Glomerular endothelial cell (primary cell): ENCODE results near the gene ARPP21. TPM values are rescaled to one million over a fixed set of nuclear protein-coding genes. Genes with fewer than 3 reads are reported as not detected.

Source experiments
- DNase-seq: peaks from one replicate; pipeline ENCODE4 v3.0.0-alpha.2; 2011; ENCODE audit warnings: low read depth, low spot score; ENCODE audit errors: extremely low read depth
- total RNA-seq: library from RNA; depleted of rRNA; stranded (reverse); fragments of >200 nt; gene quantifications from 2 replicates; pipeline ENCODE4 v1.2.3, GENCODE V29; 2015

ARPP21 gene
- total RNA-seq, 1 donor from 2014 or later = not detected

GRCh38 chr3:35674451-35675109, 35.3 kb downstream of the ARPP21 start:
- DNase-seq = no peak

- no peak for DNase-seq
Measured at GRCh38 chr3:35675206-35675605, 35.9 kb downstream of the ARPP21 start.

GRCh38 chr3:35675621-35676020, 36.3 kb downstream of the ARPP21 start:
- DNase-seq = no peak

- DNase-seq = no peak
Measured at GRCh38 chr3:35677797-35678196, 38.5 kb downstream of the ARPP21 start.

- DNase-seq = no peak
Measured at GRCh38 chr3:35678643-35679161, 39.4 kb downstream of the ARPP21 start.

GRCh38 chr3:35679409-35680080, 40.2 kb downstream of the ARPP21 start:
- no peak for DNase-seq

- no peak for DNase-seq
Measured at GRCh38 chr3:35680866-35681650, 41.7 kb downstream of the ARPP21 start.

GRCh38 chr3:35685153-35685552, 45.8 kb downstream of the ARPP21 start:
- no peak for DNase-seq

GRCh38 chr3:35688826-35689225, 49.5 kb downstream of the ARPP21 start:
- no peak for DNase-seq

- no peak for DNase-seq
Measured at GRCh38 chr3:35690271-35690670, 50.9 kb downstream of the ARPP21 start.

- no peak for DNase-seq
Measured at GRCh38 chr3:35705904-35706303, 66.6 kb downstream of the ARPP21 start.

GRCh38 chr3:35707904-35708303, 68.6 kb downstream of the ARPP21 start:
- DNase-seq = no peak

GRCh38 chr3:35708394-35709271, 69.3 kb downstream of the ARPP21 start:
- no peak for DNase-seq

GRCh38 chr3:35709691-35710090, 70.4 kb downstream of the ARPP21 start:
- no peak for DNase-seq

GRCh38 chr3:35710554-35710953, 71.2 kb downstream of the ARPP21 start:
- DNase-seq = no peak

GRCh38 chr3:35718921-35719320, 79.6 kb downstream of the ARPP21 start:
- DNase-seq = no peak

GRCh38 chr3:35721628-35722027, 82.3 kb downstream of the ARPP21 start:
- no peak for DNase-seq

GRCh38 chr3:35722902-35723301, 83.6 kb downstream of the ARPP21 start:
- DNase-seq = no peak

GRCh38 chr3:35723480-35724097, 84.3 kb downstream of the ARPP21 start:
- no peak for DNase-seq

GRCh38 chr3:35724106-35724505, 84.8 kb downstream of the ARPP21 start:
- DNase-seq = no peak
